ENCODE measurements around the gene ELAVL1. TPM values are rescaled to one million over a fixed set of nuclear protein-coding genes. Genes with fewer than 3 reads are reported as not detected.

Gene ELAVL1
- total and polyA plus RNA-seq, 2 experiments from 2014 or later = 57.7 to 89.9 TPM

- peak overlapping the region; percentile 62 for H3K27ac ChIP-seq
- peaks cover 28% of the 10 kb centered on the region for H3K4me1 ChIP-seq (ENCODE audit: insufficient read depth)
- H3K9me3 ChIP-seq (ENCODE audit: low read depth) = no peaks in the 10 kb centered on the region
- H3K9me2 ChIP-seq (replicated peaks; ENCODE audit: insufficient read depth) = no peaks in the 10 kb centered on the region
- WGBS (ENCODE audit: low lambda C conversion rate, missing lambda C conversion rate) = 95% methylated on average over 23 of the region's 23 CpGs
- no peaks in the 10 kb centered on the region for H3K79me2 ChIP-seq
- H2AFZ ChIP-seq = no peak overlapping the region
- H3K4me3 ChIP-seq = no peak overlapping the region
- H3K27me3 ChIP-seq = no peaks in the 10 kb centered on the region
- no peaks in the 10 kb centered on the region for H4K20me1 ChIP-seq (ENCODE audit: insufficient read depth, poor library complexity, severe bottlenecking)
- no peak for DNase-seq (ENCODE audit: low spot score)
- TF ChIP-seq, protein P1, sequence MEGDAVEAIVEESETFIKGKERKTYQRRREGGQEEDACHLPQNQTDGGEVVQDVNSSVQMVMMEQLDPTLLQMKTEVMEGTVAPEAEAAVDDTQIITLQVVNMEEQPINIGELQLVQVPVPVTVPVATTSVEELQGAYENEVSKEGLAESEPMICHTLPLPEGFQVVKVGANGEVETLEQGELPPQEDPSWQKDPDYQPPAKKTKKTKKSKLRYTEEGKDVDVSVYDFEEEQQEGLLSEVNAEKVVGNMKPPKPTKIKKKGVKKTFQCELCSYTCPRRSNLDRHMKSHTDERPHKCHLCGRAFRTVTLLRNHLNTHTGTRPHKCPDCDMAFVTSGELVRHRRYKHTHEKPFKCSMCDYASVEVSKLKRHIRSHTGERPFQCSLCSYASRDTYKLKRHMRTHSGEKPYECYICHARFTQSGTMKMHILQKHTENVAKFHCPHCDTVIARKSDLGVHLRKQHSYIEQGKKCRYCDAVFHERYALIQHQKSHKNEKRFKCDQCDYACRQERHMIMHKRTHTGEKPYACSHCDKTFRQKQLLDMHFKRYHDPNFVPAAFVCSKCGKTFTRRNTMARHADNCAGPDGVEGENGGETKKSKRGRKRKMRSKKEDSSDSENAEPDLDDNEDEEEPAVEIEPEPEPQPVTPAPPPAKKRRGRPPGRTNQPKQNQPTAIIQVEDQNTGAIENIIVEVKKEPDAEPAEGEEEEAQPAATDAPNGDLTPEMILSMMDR (IDR thresholded peaks at IDR 0.05; ENCODE audit: poor library complexity) = no peak
- TF ChIP-seq EZH2phosphoT487 (IDR thresholded peaks at IDR 0.05; ENCODE audit: low read depth, severe bottlenecking, unreplicated experiment) = no peak
- TF ChIP-seq EZH2 (IDR thresholded peaks at IDR 0.05; ENCODE audit: borderline replicate concordance) = no peak
- H3K4me2 ChIP-seq = no peak overlapping the region
- H3K36me3 ChIP-seq (replicated peaks; ENCODE audit: insufficient read depth, low read depth) = no peaks in the 10 kb centered on the region
Observed at GRCh38 chr19:7927605-7928333, 77.7 kb downstream of the ELAVL1 start.

- WGBS (ENCODE audit: low lambda C conversion rate, missing lambda C conversion rate) = 92% methylated on average over 31 of the region's 32 CpGs
- TF ChIP-seq, protein P1 (IDR thresholded peaks at IDR 0.05; ENCODE audit: poor library complexity) = no peak
- TF ChIP-seq EZH2 (IDR thresholded peaks at IDR 0.05; ENCODE audit: borderline replicate concordance) = no peak
- no peak for TF ChIP-seq EZH2phosphoT487 (IDR thresholded peaks at IDR 0.05; ENCODE audit: low read depth, severe bottlenecking, unreplicated experiment)
Observed at GRCh38 chr19:7926727-7927604, 78.5 kb downstream of the ELAVL1 start.

GRCh38 chr19:7926021-7926726, 79.3 kb downstream of the ELAVL1 start, which contains the start of gene CTXN1:
CTXN1 (minus strand) TSS chr19:7926135; CDS start chr19:7925538, 597 bp downstream.
- peaks cover 32% of the 10 kb centered on the region for H3K4me1 ChIP-seq (ENCODE audit: insufficient read depth)
- no peaks in the 10 kb centered on the region for H3K9me3 ChIP-seq (ENCODE audit: low read depth)
- no peaks in the 10 kb centered on the region for H3K9me2 ChIP-seq (replicated peaks; ENCODE audit: insufficient read depth)
- no peaks in the 10 kb centered on the region for H4K20me1 ChIP-seq (ENCODE audit: insufficient read depth, poor library complexity, severe bottlenecking)
- 20% methylated on average over 16 of the region's 65 CpGs for WGBS (ENCODE audit: low lambda C conversion rate, missing lambda C conversion rate)
- peak within 1 kb of the TSS; percentile 61 for H3K4me3 ChIP-seq
- H2AFZ ChIP-seq = peak within 1 kb of the TSS; percentile 20
- no peak within 1 kb of the TSS for H3K27ac ChIP-seq
- H3K4me2 ChIP-seq = peak within 1 kb of the TSS; percentile 98
- H3K27me3 ChIP-seq = no peaks in the 10 kb centered on the region
- no peaks in the 10 kb centered on the region for H3K36me3 ChIP-seq (replicated peaks; ENCODE audit: insufficient read depth, low read depth)
- peak; percentile 87 for DNase-seq (ENCODE audit: low spot score)
- TF ChIP-seq, protein P1 (IDR thresholded peaks at IDR 0.05; ENCODE audit: poor library complexity) = no peak
- TF ChIP-seq EZH2 (IDR thresholded peaks at IDR 0.05; ENCODE audit: borderline replicate concordance) (no peak), EZH2phosphoT487 (IDR thresholded peaks at IDR 0.05; ENCODE audit: low read depth, severe bottlenecking, unreplicated experiment) (no peak)
- H3K79me2 ChIP-seq = no peaks in the 10 kb centered on the region

More at GRCh38 chr19:7926727-7927604, 78.5 kb downstream of the ELAVL1 start:
- no peaks in the 10 kb centered on the region for H3K79me2 ChIP-seq
- no peaks in the 10 kb centered on the region for H4K20me1 ChIP-seq (ENCODE audit: insufficient read depth, poor library complexity, severe bottlenecking)
- H3K4me2 ChIP-seq = peak overlapping the region; percentile 98
- H3K27me3 ChIP-seq = no peaks in the 10 kb centered on the region
- no peaks in the 10 kb centered on the region for H3K36me3 ChIP-seq (replicated peaks; ENCODE audit: insufficient read depth, low read depth)
- no peak overlapping the region for H3K27ac ChIP-seq
- peaks cover 28% of the 10 kb centered on the region for H3K4me1 ChIP-seq (ENCODE audit: insufficient read depth)
- H3K4me3 ChIP-seq = no peak overlapping the region
- no peaks in the 10 kb centered on the region for H3K9me2 ChIP-seq (replicated peaks; ENCODE audit: insufficient read depth)
- no peak overlapping the region for H2AFZ ChIP-seq
- DNase-seq (ENCODE audit: low spot score) = no peak
- H3K9me3 ChIP-seq (ENCODE audit: low read depth) = no peaks in the 10 kb centered on the region

All from hepatocyte (in vitro differentiated cells).